ENCODE data around the gene GLIS1. TPM values are rescaled to one million over a fixed set of nuclear protein-coding genes. Genes with fewer than 3 reads are reported as not detected.

GLIS1 gene
- total RNA-seq, 1 donor from 2014 or later, result 2.5 TPM

DNA sequence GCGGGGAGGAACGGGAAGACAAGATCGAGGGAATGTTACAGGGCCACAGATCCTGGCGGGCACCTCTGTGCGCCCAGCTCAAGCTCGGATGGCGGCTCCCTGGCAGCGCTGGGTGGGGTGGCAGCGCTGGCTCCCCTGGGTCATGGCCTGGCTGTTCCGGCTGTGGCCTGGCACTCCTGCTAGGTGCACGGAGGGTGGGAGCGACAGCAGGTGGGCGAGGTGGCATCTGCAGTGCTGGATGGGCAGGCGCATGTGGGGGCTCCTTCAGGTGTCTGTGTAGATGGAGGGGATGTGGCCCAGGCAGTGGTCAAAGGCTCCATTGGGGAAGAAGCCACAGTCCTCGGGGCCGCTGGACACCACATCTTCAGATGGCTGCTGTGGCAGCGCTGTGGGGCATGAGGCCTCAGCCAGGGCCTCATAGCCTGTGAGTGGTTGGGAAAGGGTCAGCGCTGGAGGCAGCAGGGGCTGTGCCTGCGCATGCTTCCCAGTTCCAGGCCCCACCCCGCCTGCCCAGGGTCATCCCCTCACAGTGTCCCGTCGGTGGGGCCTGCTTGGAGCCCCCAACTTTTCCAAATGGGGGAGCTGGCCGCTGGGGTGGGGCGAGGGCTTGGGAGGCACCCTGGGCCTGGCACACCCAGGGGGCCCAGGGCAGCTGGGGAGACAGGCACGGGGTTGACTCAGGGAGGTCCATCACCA is 232.5 kb downstream of the GLIS1 start:
- no peak for DNase-seq (ENCODE audit: low read depth)
- no peak overlapping the region for H3K4me3 ChIP-seq (ENCODE audit: low read depth, low read length)
- TF ChIP-seq CTCF (conservative IDR thresholded peaks at IDR 0.05; ENCODE audit: low read depth, low read length), result no peak

- no peak for TF ChIP-seq CTCF (conservative IDR thresholded peaks at IDR 0.05; ENCODE audit: low read depth, low read length)
- no peak overlapping the region for H3K4me3 ChIP-seq (ENCODE audit: low read depth, low read length)
- no peak for DNase-seq (ENCODE audit: low read depth)
These were observed 233.1 kb downstream of the GLIS1 start for GRCh38 chr1:53505891-53506290.

- TF ChIP-seq CTCF (conservative IDR thresholded peaks at IDR 0.05; ENCODE audit: low read depth, low read length), result no peak
- no peak overlapping the region for H3K4me3 ChIP-seq (ENCODE audit: low read depth, low read length)
- DNase-seq (ENCODE audit: low read depth), result no peak
These were observed 233.6 kb downstream of the GLIS1 start for GRCh38 chr1:53505401-53505800.

DNA sequence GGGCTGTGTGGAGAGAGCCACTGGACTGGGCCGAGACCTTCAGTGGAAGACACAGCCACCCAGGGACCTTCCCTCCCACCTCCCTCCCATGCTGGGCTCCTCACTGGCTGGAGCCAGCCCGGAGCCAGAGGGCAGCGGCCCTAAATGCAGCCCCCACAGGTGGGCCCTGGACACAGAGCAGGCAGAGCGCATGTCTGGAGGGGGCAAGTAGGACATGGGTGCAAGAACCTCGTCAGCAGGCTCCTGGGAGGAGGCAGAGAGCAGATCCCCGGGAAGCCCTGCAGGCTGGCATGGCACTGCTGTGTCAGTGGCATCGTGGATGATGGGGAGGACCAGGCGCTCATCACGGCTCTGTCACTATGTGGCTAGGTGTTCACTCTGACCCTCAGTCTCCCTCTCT is 234.1 kb downstream of the GLIS1 start:
- H3K4me3 ChIP-seq (ENCODE audit: low read depth, low read length), result no peak overlapping the region
- no peak for TF ChIP-seq CTCF (conservative IDR thresholded peaks at IDR 0.05; ENCODE audit: low read depth, low read length)
- no peak for DNase-seq (ENCODE audit: low read depth)

GRCh38 chr1:53503433-53504217 is 235.3 kb downstream of the GLIS1 start:
- H3K4me3 ChIP-seq (ENCODE audit: low read depth, low read length), result no peak overlapping the region
- no peak for DNase-seq (ENCODE audit: low read depth)
- TF ChIP-seq CTCF (conservative IDR thresholded peaks at IDR 0.05; ENCODE audit: low read depth, low read length), result no peak

GRCh38 chr1:53502641-53503432 is 236.1 kb downstream of the GLIS1 start:
- TF ChIP-seq CTCF (conservative IDR thresholded peaks at IDR 0.05; ENCODE audit: low read depth, low read length), result no peak
- DNase-seq (ENCODE audit: low read depth), result no peak
- no peak overlapping the region for H3K4me3 ChIP-seq (ENCODE audit: low read depth, low read length)
